ENCODE measurements around the gene TOR1AIP2.

The TOR1AIP2 gene

DNA sequence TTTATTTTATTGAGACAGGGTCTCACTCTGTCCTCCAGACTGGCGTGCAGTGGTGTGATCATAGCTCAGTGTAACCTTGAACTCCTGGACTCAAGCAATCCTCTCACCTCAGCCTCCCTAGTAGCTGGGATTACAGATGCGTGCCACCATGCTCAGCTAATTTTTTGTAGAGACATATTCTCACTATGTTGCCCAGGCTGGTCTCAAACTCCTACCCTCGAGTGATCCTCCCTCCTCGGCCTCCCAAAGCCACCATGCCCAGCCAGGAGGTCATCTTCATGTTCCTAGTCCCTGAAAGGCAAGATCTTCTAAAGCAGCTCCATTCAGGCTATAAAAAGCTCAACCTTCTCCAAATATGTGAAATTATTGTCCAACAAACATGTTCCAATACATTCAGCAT lies 53.9 kb downstream of the TOR1AIP2 start:
- H3K4me3 ChIP-seq (ENCODE audit: severe bottlenecking): no peak overlapping the region
- H3K27ac ChIP-seq (ENCODE audit: poor library complexity, severe bottlenecking): no peak overlapping the region
- no peaks in the 10 kb centered on the region for H3K36me3 ChIP-seq (ENCODE audit: low read depth)
- no peaks in the 10 kb centered on the region for H3K9me3 ChIP-seq (ENCODE audit: severe bottlenecking)
- ATAC-seq (ENCODE audit: low read depth) (no peak), DNase-seq (ENCODE audit: low spot score) (no peak)
- TF ChIP-seq, protein P1, sequence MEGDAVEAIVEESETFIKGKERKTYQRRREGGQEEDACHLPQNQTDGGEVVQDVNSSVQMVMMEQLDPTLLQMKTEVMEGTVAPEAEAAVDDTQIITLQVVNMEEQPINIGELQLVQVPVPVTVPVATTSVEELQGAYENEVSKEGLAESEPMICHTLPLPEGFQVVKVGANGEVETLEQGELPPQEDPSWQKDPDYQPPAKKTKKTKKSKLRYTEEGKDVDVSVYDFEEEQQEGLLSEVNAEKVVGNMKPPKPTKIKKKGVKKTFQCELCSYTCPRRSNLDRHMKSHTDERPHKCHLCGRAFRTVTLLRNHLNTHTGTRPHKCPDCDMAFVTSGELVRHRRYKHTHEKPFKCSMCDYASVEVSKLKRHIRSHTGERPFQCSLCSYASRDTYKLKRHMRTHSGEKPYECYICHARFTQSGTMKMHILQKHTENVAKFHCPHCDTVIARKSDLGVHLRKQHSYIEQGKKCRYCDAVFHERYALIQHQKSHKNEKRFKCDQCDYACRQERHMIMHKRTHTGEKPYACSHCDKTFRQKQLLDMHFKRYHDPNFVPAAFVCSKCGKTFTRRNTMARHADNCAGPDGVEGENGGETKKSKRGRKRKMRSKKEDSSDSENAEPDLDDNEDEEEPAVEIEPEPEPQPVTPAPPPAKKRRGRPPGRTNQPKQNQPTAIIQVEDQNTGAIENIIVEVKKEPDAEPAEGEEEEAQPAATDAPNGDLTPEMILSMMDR (IDR thresholded peaks at IDR 0.05; ENCODE audit: poor library complexity, severe bottlenecking): no peak
- no peaks in the 10 kb centered on the region for H3K27me3 ChIP-seq (ENCODE audit: insufficient read depth, poor library complexity, severe bottlenecking)
- H3K4me1 ChIP-seq (ENCODE audit: insufficient read depth, poor library complexity, severe bottlenecking): no peaks in the 10 kb centered on the region

DNA sequence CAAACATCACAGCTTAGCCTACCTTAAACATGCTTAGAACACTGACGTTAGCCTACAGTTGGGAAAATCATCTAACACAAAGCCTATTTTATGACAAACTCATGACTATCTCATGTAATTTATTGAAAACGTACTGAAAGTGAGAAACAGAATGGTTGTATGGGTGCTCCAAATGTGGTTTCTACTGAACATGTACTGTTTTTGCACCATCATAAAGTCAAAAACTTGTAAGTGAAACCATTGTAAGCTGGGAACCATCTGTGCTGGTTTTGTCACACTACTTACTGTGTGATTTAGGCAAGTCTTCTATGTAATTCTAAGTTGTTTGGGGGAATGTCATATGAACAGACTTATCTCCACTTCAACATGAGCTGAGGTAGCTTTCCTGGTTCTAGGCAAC lies 55.5 kb downstream of the TOR1AIP2 start:
- TF ChIP-seq, protein P1 (IDR thresholded peaks at IDR 0.05; ENCODE audit: poor library complexity, severe bottlenecking): no peak

DNA sequence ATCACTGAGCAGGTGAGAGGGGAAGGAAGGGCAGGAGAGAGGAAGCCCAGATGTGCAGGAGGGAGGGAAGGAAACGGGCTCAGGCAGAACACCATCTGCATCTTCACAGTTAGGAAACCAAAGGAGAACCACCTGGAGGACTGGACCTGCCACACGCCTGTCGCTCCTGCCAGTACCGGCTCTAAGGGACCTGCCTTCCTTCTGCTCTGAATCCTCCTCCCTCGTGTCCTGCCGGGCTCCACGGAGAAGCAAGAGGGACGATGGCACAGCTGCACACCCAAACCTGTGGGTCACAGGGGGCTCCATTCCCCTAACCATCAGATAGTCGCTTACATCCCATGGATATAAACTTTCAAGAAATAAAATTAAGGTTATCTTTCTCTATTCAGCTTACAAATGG lies 56.1 kb downstream of the TOR1AIP2 start:
- DNase-seq (ENCODE audit: low spot score) (no peak), ATAC-seq (ENCODE audit: low read depth) (no peak)
- H3K9me3 ChIP-seq (ENCODE audit: severe bottlenecking): no peaks in the 10 kb centered on the region
- H3K36me3 ChIP-seq (ENCODE audit: low read depth): no peaks in the 10 kb centered on the region
- H3K27me3 ChIP-seq (ENCODE audit: insufficient read depth, poor library complexity, severe bottlenecking): no peaks in the 10 kb centered on the region
- TF ChIP-seq, protein P1 (IDR thresholded peaks at IDR 0.05; ENCODE audit: poor library complexity, severe bottlenecking): no peak
- H3K4me3 ChIP-seq (ENCODE audit: severe bottlenecking): no peak overlapping the region
- H3K27ac ChIP-seq (ENCODE audit: poor library complexity, severe bottlenecking): no peak overlapping the region
- no peaks in the 10 kb centered on the region for H3K4me1 ChIP-seq (ENCODE audit: insufficient read depth, poor library complexity, severe bottlenecking)

More for the DNA sequence above, 55.5 kb downstream of the TOR1AIP2 start:
- Histone ChIP-seq H3K36me3 (ENCODE audit: low read depth) (no peaks in the 10 kb centered on the region), H3K27ac (ENCODE audit: poor library complexity, severe bottlenecking) (no peak overlapping the region), H3K4me1 (ENCODE audit: insufficient read depth, poor library complexity, severe bottlenecking) (no peaks in the 10 kb centered on the region), H3K27me3 (ENCODE audit: insufficient read depth, poor library complexity, severe bottlenecking) (no peaks in the 10 kb centered on the region), H3K4me3 (ENCODE audit: severe bottlenecking) (no peak overlapping the region), H3K9me3 (ENCODE audit: severe bottlenecking) (no peaks in the 10 kb centered on the region)
- ATAC-seq (ENCODE audit: low read depth) (no peak), DNase-seq (ENCODE audit: low spot score) (no peak)

DNA sequence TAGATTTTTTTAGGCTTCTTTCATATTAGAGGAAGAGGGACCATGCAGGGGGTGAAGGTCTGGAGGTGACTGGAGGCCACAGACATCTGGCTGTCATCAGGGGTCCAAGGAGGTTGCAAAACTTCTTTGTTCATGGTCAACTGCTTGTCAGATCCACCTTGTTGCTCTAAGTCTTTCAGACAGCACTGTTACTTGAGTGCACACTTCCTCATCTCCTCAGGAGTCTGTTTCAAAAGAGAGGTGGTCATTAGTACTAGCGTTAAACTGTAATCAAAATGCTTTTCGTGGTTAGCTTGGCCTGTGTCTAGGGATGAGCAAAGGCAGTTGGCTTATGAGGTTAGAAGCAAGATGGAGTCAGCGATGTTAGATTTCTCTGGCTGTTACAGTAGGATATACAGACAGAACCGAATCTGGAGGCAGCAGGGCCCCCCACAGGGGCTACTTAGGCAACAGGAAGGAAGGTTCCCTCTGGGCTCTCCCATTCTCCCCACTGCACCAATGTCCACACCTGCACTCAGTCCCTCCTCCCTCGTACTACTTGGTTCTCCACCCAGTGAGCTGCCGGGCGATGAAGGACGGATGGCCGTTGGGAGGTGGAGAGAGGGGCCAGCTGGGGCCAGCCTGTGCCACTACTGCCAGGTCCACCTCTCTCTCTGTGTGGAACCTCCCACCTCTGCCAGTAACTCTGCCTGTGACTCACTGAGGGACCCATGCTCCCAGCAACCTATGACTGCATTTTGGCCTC lies 57.2 kb downstream of the TOR1AIP2 start:
- Histone ChIP-seq H3K9me3 (ENCODE audit: severe bottlenecking) (no peaks in the 10 kb centered on the region), H3K27ac (ENCODE audit: poor library complexity, severe bottlenecking) (no peak overlapping the region), H3K36me3 (ENCODE audit: low read depth) (no peaks in the 10 kb centered on the region), H3K4me1 (ENCODE audit: insufficient read depth, poor library complexity, severe bottlenecking) (no peaks in the 10 kb centered on the region), H3K4me3 (ENCODE audit: severe bottlenecking) (no peak overlapping the region), H3K27me3 (ENCODE audit: insufficient read depth, poor library complexity, severe bottlenecking) (no peaks in the 10 kb centered on the region)
- DNase-seq (ENCODE audit: low spot score) (no peak), ATAC-seq (ENCODE audit: low read depth) (no peak)
- TF ChIP-seq, protein P1 (IDR thresholded peaks at IDR 0.05; ENCODE audit: poor library complexity, severe bottlenecking): no peak

DNA sequence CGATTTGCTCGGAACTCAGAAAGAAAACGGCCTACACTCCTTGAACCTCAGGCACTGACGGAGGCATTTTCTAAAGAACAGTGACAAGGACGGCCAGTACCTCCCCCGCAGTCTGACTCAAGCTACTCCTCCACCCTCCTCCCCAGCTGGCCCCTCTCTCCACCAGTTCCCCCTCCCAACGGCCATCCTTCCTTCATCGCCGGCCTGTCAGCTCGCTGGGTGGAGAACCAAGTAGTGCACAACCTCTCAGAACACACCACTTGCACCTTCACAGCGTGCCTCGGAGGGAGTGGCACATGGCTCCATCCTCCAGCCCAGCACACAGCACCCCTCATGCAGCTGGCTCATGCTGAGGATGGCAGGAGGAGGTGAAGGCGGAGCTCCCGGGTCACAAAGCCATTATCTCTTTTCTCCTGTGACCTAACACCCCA lies 58.8 kb downstream of the TOR1AIP2 start:
- Histone ChIP-seq H3K4me1 (ENCODE audit: insufficient read depth, poor library complexity, severe bottlenecking) (no peaks in the 10 kb centered on the region), H3K4me3 (ENCODE audit: severe bottlenecking) (no peak overlapping the region), H3K36me3 (ENCODE audit: low read depth) (no peaks in the 10 kb centered on the region), H3K27ac (ENCODE audit: poor library complexity, severe bottlenecking) (no peak overlapping the region), H3K9me3 (ENCODE audit: severe bottlenecking) (no peaks in the 10 kb centered on the region), H3K27me3 (ENCODE audit: insufficient read depth, poor library complexity, severe bottlenecking) (no peaks in the 10 kb centered on the region)
- no peak for DNase-seq (ENCODE audit: low spot score)
- no peak for ATAC-seq (ENCODE audit: low read depth)
- TF ChIP-seq, protein P1 (IDR thresholded peaks at IDR 0.05; ENCODE audit: poor library complexity, severe bottlenecking): no peak

All from RWPE2 (cell line).